Prostate gland (tissue), 2 donors: ENCODE measurements around the gene LNX1.

Experiments used
- CTCF ChIP-seq, 4 experiments: fragments of 200-600 bp in 2 of 4; fragments of 450-650 bp in 2 of 4; sonication (generic) in 2 of 4; IDR thresholded peaks; 1 replicate in 3 of 4; 2 replicates in 1 of 4; pipeline ENCODE4 v1.5.1; 2016 to 2019; ENCODE audit warnings: antibody characterized with exemption in 4 of 4, mild to moderate bottlenecking in 2 of 4, moderate library complexity in 2 of 4
- POLR2A ChIP-seq: fragments of 450-650 bp; IDR thresholded peaks from one replicate; pipeline ENCODE4 v1.6.1; 2016; ENCODE audit warnings: antibody characterized with exemption, mild to moderate bottlenecking

- TF ChIP-seq CTCF (IDR thresholded peaks at IDR 0.05) (no peak), POLR2A (no peak)
These were observed 85.3 kb downstream of the LNX1 start for GRCh38 chr4:53505947-53506346.
